Natural killer cell (primary cell): ENCODE measurements around the gene CTAGE1. TPM values are rescaled to one million over a fixed set of nuclear protein-coding genes. Genes with fewer than 3 reads are reported as not detected.

Source experiments
- ATAC-seq, 3 donors: fragments of 150-1000 bp in 2 of 3; fragments of 200-7000 bp in 1 of 3; cut with Tn5 transposase; 1 replicate in 1 of 3; 2 replicates in 2 of 3; pipeline ENCODE4 v1.10.0; 2021; ENCODE audit warnings: mild to moderate bottlenecking in 2 of 3, moderate library complexity in 2 of 3
- DNase-seq, 2 donors: peaks; one replicate each; pipeline versions ENCODE4 v3.0.0 to v3.0.0-alpha.2; 2013 to 2021; ENCODE audit warnings: mixed read lengths in 1 of 2
- H3K27ac ChIP-seq: one replicate; pipeline ENCODE4 v1.5.1; 2013; ENCODE audit warnings: mild to moderate bottlenecking, low read length
- H3K27me3 ChIP-seq: one replicate; pipeline ENCODE4 v1.6.1; 2013; ENCODE audit warnings: low read length; ENCODE audit not compliant: control insufficient read depth, insufficient read depth
- H3K36me3 ChIP-seq: one replicate; pipeline ENCODE4 v1.6.1; 2013; ENCODE audit warnings: low read length; ENCODE audit not compliant: control insufficient read depth, insufficient read depth
- H3K4me1 ChIP-seq: one replicate; pipeline ENCODE4 v1.6.1; 2013; ENCODE audit warnings: low read length; ENCODE audit not compliant: control insufficient read depth, insufficient read depth
- H3K4me3 ChIP-seq: one replicate; pipeline ENCODE4 v1.5.1; 2013; ENCODE audit warnings: low read length
- H3K9me3 ChIP-seq: one replicate; pipeline ENCODE4 v1.6.1; 2013; ENCODE audit warnings: low read length; ENCODE audit not compliant: control insufficient read depth, insufficient read depth
- H3K27ac Mint-ChIP-seq, 2 donors: one replicate each; pipeline ENCODE4 v1.8.0; 2022; ENCODE audit warnings: mild to moderate bottlenecking in 2 of 2, mixed read lengths in 2 of 2, moderate library complexity in 1 of 2
- H3K27me3 Mint-ChIP-seq, 2 donors: one replicate each; pipeline ENCODE4 v1.8.0; 2022; ENCODE audit warnings: low read depth in 2 of 2, mixed read lengths in 2 of 2
- H3K36me3 Mint-ChIP-seq: one replicate; pipeline ENCODE4 v1.8.0; 2022; ENCODE audit warnings: mixed read lengths
- H3K4me1 Mint-ChIP-seq, 2 donors: one replicate each; pipeline ENCODE4 v1.8.0; 2022; ENCODE audit warnings: mixed read lengths in 2 of 2
- H3K4me3 Mint-ChIP-seq: one replicate; pipeline ENCODE4 v1.8.0; 2022; ENCODE audit warnings: mild to moderate bottlenecking, moderate library complexity, mixed read lengths
- H3K9me3 Mint-ChIP-seq, 2 donors: one replicate each; pipeline ENCODE4 v1.8.0; 2022; ENCODE audit warnings: mixed read lengths in 2 of 2
- WGBS: methylation state at CpG from one replicate; pipeline ENCODE4 v1.1.7; 2013; ENCODE audit warnings: missing lambda C conversion rate; ENCODE audit not compliant: insufficient coverage; 5-methylcytosine and 5-hydroxymethylcytosine counted together
- intact Hi-C: fragments of 100-400 bp; cut with micrococcal nuclease; formaldehyde crosslinking; loops from one replicate; pipeline ENCODE4 v1.14.2; 2022
- total RNA-seq, 4 donors: library from RNA; stranded (reverse); fragments of 120-200 nt in 1 of 4; gene quantifications; one replicate each; pipeline versions ENCODE4 v1.2.3 to v1.2.4, GENCODE V29; 2013 to 2022
- TF ChIP-seq, protein P1 (sequence below): fragments of 200-600 bp; IDR thresholded peaks from one replicate; pipeline ENCODE4 v1.8.0; 2022; ENCODE audit warnings: antibody characterized with exemption

CTAGE1 gene
- total RNA-seq, 3 donors from 2014 or later (not counting 1 experiment from before 2014, with no cell fraction given), result not detected

- no peak overlapping the region for H3K27ac ChIP-seq
- Mint-ChIP-seq H3K4me1 (peaks cover 27 to 30% of the 10 kb centered on the region in 2 donors), H3K27ac (no peak overlapping the region), H3K4me3 (no peak overlapping the region), H3K27me3 (no peaks in the 10 kb centered on the region), H3K9me3 (no peaks in the 10 kb centered on the region), H3K36me3 (no peaks in the 10 kb centered on the region)
- H3K9me3 ChIP-seq, result no peaks in the 10 kb centered on the region
- intact Hi-C loops, result no loop called here
- TF ChIP-seq, protein P1, sequence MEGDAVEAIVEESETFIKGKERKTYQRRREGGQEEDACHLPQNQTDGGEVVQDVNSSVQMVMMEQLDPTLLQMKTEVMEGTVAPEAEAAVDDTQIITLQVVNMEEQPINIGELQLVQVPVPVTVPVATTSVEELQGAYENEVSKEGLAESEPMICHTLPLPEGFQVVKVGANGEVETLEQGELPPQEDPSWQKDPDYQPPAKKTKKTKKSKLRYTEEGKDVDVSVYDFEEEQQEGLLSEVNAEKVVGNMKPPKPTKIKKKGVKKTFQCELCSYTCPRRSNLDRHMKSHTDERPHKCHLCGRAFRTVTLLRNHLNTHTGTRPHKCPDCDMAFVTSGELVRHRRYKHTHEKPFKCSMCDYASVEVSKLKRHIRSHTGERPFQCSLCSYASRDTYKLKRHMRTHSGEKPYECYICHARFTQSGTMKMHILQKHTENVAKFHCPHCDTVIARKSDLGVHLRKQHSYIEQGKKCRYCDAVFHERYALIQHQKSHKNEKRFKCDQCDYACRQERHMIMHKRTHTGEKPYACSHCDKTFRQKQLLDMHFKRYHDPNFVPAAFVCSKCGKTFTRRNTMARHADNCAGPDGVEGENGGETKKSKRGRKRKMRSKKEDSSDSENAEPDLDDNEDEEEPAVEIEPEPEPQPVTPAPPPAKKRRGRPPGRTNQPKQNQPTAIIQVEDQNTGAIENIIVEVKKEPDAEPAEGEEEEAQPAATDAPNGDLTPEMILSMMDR, result no peak
- no peak overlapping the region for H3K4me3 ChIP-seq
- peaks cover 22% of the 10 kb centered on the region for H3K4me1 ChIP-seq
- H3K36me3 ChIP-seq, result no peaks in the 10 kb centered on the region
- DNase-seq (no peak), ATAC-seq (no peak)
- no peaks in the 10 kb centered on the region for H3K27me3 ChIP-seq
- WGBS, result 90% methylated on average over 6 of the region's 7 CpGs
These were observed 10.3 kb upstream of the CTAGE1 start for GRCh38 chr18:22427822-22428549.

DNA sequence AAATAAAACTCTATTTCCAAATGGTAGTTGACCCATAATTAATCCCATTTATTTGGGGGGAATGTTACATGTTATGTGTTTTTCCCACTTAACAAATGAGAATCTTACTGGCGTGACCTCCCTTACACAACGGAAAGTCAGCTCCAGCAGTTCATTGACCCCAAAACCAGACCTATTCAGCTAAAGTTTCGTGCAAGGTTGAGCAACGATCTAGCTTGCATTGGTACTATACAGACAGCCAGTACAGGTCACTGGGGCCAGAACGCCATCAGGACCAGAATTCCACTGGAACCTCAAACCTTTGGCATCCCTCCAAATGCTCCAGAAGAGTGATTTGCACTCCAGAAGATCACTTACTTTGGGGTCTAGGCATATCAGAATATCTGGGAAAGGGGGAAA is 6.8 kb upstream of the CTAGE1 start:
- Mint-ChIP-seq H3K27me3 (no peaks in the 10 kb centered on the region), H3K27ac (no peak overlapping the region), H3K4me1 (peaks cover 13 to 14% of the 10 kb centered on the region in 2 donors), H3K9me3 (peaks cover 0 to 2% of the 10 kb centered on the region in 2 donors), H3K4me3 (no peak overlapping the region), H3K36me3 (no peaks in the 10 kb centered on the region)
- peaks cover 3% of the 10 kb centered on the region for H3K9me3 ChIP-seq
- H3K27ac ChIP-seq, result no peak overlapping the region
- no peaks in the 10 kb centered on the region for H3K27me3 ChIP-seq
- WGBS, result 90% methylated on average over 5 of the region's 5 CpGs
- peaks cover 12% of the 10 kb centered on the region for H3K4me1 ChIP-seq
- TF ChIP-seq, protein P1, result no peak
- ATAC-seq, result no peak
- H3K4me3 ChIP-seq, result no peak overlapping the region
- no peak for DNase-seq
- no peaks in the 10 kb centered on the region for H3K36me3 ChIP-seq
- intact Hi-C loops, result no loop called here

- ATAC-seq, result no peak
- Histone ChIP-seq H3K4me1 (peaks cover 7% of the 10 kb centered on the region), H3K4me3 (no peak overlapping the region), H3K27me3 (no peaks in the 10 kb centered on the region), H3K27ac (no peak overlapping the region), H3K9me3 (peaks cover 3% of the 10 kb centered on the region), H3K36me3 (no peaks in the 10 kb centered on the region)
- intact Hi-C loops, result no loop called here
- TF ChIP-seq, protein P1, result no peak
- Mint-ChIP-seq H3K36me3 (no peaks in the 10 kb centered on the region), H3K27me3 (no peaks in the 10 kb centered on the region), H3K4me3 (no peak overlapping the region), H3K4me1 (peaks cover 8 to 9% of the 10 kb centered on the region in 2 donors), H3K9me3 (peaks cover 0 to 2% of the 10 kb centered on the region in 2 donors), H3K27ac (no peak overlapping the region)
- WGBS, result 84% methylated on average over 7 of the region's 9 CpGs
- DNase-seq, result no peak
These were observed 6.3 kb upstream of the CTAGE1 start for GRCh38 chr18:22423878-22424564.
